Dedifferentiated amniotic fluid mesenchymal stem cell (primary cell): ENCODE results near the gene PADI3.

Source experiments
- DNase-seq: peaks from one replicate; pipeline ENCODE4 v3.0.0-alpha.2; 2016; ENCODE audit errors: extremely low spot score

Gene PADI3

DNA sequence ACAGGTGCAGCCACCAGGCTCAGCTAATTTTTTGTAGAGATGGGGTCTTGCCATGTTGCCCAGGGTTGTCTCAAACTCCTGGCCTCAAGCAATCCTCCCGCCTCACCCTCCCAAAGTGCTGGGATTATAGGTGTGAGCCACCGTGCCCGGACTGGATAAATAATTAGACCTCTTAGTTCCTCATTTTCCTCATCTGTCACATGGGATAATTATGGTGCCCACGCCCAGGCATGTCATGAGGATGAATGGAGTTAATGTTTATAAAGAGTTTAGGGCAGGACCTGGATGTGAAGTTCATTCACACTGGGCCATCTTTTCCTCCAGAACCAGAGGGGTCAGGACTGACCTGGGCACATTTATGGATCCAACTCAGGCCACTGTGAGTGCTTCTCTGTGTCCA is 23.7 kb downstream of the PADI3 start:
- DNase-seq, result no peak

DNA sequence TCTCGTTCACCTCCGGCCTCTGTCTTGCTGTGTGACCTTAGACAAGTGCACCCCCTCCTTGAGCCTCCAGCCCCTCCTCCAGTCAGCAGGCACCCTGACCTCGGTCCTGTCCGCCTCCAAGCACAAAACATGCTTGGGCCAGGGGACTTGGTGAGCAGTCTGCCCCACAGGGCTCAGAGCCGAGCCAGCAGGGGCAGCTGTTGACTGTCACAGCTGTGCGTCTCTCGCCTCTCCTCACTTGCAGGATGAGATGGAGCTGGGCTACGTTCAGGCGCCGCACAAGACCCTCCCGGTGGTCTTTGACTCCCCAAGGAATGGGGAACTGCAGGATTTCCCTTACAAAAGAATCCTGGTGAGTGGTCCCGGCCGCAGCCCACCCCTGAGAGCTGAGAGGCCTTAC is 24.2 kb downstream of the PADI3 start:
- DNase-seq, result no peak

DNA sequence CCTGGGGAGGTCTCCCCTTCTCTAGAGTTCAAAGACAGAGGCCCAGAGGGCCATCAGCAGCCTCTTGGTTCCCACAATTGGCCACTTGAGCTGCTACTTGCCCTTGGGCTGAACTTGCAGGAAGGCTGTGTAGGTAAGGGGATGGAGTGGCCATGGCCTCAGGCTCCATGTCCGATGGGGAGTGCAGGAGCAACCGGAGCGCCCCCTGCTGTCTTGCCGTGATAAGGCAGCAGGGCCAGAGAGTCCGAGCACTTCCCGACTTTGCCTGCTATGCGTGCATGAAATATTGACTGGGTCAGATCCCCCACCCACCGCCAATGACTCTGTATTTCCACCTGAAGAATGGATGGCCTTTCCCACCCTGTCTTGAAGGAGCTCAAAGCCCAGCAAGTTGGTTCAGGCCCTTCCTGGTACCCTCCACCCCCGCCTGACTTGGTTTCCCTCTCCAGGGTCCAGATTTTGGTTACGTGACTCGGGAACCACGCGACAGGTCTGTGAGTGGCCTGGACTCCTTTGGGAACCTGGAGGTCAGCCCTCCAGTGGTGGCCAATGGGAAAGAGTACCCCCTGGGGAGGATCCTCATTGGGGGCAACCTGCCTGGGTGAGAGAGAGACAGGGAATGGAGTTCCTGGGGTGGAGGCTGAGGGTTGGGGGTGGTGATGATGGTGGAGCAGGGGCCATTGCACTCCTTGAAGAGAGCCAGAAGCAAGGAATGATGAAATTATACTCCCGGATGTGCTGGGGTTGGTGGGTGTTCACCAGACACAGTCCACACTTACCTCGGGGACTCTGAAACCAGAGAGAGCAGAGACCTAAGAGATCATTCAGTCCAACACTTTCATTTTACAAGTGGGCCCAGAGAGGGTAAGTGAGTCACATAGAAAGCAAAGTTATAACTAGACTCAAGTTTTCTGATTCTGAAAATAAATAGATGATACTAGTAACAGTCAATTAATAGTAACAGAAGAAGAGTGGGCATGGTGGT is 25.6 kb downstream of the PADI3 start:
- DNase-seq, result no peak

DNA sequence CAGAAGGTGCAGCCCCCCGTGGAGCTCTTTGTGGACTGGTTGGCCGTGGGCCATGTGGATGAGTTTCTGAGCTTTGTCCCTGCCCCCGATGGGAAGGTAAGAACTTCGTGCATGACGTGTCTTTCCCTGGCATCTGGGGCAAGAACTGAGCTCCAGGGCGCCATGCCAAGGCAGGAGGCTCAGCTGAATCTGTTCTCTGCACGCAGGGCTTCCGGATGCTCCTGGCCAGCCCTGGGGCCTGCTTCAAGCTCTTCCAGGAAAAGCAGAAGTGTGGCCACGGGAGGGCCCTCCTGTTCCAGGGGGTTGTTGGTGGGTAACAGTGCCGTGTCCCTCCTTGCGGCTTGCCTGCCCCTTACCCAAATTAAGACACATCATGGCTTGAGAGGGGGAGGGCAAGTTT is 27.7 kb downstream of the PADI3 start:
- DNase-seq, result no peak

DNA sequence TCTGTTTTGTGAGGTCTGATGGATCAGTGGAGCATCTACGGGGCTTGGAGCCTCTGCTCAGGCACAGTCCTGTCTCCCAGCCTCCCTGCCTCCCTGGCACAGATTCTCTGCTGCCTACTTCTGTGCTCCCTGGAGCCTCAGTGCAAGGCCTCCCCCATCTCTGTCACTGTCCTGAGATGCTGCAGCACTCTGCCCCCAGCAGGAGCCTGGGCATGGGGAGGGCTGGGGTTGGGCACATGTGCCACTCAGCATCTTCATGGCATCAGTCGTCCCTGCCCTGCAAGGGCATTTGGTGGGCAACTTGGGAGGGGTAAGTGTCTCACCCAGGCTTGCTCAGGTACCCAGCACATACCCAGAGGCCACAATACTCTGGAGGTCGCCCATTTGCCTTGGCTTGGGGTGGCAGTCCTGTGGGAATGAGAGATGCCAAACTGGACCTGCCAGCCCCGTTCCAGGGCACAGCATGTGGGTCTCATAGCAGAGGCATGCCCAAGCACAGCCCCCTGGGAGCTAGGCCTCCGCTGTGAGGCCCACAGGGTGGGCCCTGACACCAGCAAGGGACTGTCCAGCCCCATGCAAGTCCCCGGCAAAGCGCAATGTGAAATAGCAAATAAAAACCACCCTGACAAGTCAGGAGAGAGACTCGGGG is 28.7 kb downstream of the PADI3 start:
- no peak for DNase-seq

DNA sequence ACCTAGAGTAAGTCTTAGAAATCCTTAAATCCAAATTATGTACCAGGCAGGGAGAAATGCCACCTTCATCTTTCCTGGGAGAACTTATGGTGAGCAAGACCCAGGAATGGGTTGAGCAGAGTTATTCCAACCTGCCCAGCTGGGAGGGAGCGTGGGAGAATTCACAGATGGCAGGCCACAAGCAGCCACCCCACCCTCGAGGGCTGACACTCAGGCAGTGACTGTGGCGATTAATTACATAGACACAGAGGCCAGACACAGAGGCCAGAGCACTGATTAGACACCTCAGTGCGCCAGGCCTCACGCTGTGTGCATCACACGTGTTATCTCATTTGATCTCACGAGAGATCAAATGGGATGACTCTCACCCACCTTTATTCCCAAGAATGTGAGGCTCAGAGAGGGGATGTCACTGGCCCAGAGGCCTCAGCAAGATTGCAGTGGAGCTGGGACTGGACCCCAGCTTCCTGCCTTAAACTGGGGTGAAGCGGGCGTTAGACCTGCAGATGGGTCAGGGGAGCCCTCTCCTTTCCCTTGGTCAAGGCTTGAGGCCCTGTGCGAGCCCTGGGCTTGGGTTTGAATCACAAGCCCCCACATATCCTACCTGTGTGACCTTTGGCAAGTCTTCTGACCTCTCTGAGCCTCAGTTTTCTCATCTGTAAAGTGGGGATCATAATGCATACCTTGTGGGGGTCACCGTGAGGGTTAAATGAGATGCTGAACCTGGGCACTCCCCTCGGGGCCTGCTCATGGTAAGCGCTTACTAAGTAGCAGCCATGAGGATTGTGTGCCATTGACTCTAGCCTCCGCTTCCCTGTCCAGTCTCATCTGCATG is 30.3 kb downstream of the PADI3 start:
- no peak for DNase-seq

DNA sequence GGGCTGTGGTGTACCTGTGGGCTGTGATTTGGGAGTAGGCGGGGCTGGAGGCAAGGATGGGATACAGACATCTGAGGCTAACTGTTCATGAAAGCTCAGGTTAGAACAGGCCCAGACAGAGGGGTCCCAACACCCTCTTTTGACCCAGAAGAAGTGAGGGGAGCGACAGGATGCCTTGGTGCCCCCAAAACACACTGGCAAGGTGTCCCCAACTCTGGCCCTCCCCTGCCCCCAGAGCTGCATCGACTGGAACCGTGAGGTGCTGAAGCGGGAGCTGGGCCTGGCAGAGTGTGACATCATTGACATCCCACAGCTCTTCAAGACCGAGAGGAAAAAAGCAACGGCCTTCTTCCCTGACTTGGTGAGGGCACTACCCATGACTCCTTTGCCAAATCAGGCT is 31.5 kb downstream of the PADI3 start:
- DNase-seq, result no peak

DNA sequence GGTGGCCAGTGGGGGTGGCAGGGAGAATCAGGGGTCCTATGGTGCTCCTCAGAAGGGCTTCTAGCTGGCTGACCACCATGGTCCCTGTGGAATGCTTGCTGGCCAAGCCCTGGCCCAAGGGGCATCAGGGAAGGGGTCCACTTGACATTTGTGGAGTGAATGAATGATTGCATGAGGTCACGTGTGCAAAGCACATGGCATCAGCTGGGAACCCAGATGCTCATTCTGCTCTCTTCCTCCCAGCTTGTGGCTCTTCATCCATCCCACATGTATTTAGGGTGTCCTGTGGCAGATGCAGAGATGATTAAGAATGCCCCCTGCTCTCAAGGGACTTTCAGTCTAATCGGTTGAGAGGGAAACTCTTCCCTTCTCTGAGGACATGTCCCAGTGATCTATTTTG is 32.0 kb downstream of the PADI3 start:
- no peak for DNase-seq

DNA sequence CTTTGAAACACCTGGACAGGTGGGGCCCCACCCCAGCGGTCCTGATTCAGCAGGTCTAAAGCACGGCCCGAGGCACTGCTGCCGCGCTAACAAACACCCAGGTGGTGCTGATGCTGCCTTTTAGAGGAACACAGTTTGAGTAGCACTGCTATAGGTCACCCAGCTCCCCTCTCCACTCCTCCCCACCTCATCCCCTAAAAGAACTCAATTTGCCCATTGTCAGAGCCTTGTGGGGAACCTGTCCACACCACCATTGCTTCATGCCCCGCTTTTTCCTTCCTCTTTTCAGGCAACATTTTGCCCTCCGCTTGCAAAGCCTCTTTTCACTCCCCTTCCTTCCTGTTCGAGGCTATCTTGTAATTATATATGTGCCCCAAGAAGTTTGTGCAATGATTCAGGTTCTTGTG is 32.9 kb downstream of the PADI3 start:
- DNase-seq, result no peak

DNA sequence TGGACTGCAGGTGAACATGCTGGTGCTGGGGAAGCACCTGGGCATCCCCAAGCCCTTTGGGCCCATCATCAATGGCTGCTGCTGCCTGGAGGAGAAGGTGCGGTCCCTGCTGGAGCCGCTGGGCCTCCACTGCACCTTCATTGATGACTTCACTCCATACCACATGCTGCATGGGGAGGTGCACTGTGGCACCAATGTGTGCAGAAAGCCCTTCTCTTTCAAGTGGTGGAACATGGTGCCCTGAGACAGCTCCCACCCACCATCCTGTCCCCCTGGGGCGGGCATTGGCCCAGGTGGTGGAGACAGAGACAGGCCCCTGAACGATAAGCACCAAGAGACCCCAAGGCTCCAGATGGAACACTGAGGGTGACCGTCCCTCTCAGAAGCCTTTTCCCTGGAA is 33.9 kb downstream of the PADI3 start:
- no peak for DNase-seq

DNA sequence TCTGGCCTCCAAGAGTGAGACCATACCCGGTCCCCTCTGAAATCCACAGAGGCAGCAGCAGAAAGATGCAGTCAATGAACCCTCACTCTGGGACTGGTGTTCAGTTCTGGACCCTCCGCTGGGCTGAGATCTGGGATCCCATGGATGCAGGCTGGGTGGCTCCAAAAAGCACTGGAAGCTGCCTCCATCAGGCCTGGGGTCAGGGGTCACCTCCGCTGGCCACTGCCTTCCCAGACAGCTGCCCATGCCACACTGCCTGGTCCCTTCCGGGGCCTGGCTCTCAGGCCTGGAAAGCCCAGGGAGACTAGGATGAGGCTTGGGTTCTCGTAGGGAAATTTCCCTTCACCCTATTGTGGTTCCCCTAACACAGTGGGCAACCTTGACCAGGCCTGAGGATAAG is 37.7 kb downstream of the PADI3 start:
- DNase-seq, result no peak

DNA sequence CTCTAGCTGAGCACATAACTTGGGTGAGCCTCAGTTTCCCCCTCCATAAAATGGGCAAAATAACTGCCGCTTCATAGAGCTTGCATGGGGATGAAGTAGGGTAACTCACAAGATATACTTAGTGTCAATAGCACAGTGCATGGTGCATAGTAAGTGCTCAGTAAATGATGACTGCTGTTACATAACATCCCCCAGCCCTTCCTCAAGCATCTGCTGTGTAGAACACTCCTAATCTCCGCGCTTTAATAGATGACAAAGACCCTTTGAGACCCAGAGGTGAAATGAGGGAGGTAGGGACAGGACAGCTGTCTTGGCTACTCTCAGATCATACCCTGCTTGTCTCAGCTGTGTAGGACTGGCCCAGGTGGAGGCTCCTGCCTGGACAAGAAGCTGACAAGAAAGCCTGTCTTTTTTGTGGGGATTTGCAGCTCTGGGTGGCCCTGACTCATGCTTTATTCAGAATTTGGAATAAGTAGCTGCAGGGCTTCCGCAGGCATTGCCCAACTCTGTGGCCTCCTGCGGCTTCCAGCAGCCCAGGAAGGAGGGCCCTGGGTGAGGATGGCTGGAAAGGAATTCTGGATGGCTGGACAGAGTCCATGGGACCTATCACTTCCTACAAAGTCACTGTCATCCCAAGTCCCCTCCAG is 38.4 kb downstream of the PADI3 start:
- DNase-seq, result peak; percentile 39

DNA sequence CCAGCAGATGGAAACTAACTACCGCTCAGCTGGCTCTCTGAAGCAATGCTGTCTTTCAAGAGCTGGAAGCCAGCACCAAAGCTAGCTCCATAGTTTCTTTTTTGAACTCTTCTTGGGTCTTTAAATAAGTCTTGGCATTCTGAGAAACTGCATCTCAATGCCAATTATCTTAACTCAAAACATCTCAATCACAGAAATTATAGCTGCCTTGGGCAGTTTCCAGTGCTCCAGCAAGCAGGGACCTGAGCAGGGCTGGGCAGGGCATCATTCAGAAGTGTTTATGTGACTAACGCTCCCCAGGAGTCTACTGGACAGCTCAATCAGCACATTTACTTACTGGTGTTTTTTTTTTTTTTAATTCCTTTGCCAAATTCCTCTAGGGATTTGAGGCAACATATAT is 40.8 kb downstream of the PADI3 start:
- DNase-seq, result no peak

DNA sequence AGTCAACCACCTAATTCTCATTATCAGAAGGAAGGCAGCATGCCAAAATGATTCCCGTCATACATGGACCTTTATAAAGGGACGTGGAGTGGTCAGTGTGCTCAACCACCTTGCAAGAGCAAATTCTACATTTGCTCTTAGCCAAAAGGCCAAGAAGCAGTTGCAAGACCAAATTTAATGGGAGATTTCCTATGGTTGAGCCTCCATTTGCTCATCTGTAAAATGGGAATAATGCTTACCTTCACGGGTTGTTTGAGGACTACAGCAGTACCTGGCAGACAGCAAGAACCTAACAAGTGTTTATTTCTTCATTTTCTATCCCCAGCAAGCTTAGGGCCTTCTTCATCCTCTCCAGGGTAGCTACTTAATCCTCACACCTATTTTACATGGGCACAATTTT is 41.7 kb downstream of the PADI3 start:
- DNase-seq, result no peak

DNA sequence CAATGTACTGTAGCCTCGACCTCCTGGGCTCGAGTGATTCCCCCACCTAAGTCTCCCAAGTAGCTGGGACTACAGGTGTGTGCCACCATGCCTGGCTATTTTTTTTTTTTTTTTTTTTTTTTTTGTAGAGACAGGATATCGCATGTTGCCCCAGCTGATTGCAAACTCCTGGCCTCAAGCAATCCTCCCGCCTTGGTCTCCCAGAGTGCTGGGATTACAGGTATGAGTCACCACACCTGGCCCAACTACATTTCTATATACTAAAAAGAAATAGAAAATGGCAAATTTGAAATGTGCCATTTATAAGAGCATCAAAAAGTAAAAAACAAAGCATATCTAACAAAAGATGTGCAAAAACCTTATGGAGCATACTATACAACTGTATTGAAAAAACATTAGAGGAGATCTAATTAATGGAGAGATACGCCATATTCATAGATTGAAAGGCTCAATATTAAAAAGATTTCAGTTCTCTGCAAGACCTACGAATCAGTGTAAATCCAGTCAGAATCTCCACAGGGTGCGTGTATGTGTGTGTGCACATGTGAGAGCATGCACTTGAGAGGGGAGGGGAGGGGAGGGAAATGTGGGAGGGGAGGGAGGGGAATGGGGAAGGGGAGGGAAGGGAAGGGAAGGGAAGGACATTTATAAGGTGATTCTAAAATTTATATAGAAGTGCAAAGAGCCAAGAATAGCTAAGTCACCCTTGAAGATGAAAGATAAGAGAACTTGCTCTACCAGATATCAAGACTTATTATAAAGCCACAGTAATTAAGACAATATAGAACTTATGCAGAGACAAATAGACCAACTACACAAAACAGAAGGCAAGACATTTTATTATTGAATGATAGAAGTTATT is 43.6 kb downstream of the PADI3 start:
- DNase-seq, result no peak

DNA sequence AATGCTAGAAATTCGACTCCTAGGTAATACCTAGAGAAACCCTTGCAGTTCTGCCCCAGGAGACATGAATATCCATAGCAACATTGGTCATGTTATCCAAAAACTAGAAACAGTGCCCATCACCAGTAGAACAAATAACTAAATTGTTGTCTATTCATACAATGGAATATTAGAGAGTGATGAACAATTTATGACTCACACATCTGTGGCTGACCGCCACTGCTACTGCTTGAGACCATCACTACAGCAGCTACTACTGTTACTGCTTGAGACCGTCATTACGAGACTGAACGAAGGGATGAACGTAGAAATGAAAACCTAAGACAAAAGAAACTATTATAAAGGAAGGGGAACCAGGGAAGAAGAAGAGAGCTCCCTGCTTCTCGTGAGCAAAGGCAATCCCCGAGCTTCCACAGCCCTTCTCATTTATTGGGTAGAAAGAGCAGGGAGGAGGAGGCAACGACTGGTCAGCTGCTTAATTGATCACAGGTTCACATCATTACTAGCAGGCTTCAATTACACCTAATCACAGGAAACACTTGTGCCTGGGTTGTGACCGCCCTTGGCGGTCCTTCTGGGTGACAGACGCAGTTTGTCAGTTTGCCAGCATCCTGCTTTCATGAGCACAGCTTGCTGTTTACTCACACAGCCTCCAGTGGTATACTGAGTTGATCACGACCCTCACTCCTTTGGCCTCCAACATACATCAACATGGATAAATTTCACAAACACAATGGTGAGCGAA is 45.0 kb downstream of the PADI3 start:
- no peak for DNase-seq

DNA sequence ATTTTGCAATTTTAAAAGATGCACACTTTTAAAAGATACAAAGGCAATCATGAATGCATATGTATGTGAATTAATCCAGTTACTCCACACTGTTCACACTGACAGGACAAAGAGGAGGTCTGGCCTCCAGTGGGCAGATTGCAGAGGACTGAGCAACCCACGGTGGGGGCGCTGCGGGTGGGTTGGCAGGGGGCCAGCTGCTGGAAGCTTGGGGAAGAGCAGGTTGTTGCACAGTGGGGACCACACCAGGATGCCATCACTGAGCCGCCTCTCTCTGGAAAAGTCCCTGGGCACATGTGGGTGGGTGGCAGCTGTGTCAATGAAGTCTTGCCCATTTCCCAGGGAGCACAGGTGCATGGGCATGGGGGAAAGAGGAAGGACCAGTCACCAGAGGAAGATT is 46.4 kb downstream of the PADI3 start:
- DNase-seq, result no peak

DNA sequence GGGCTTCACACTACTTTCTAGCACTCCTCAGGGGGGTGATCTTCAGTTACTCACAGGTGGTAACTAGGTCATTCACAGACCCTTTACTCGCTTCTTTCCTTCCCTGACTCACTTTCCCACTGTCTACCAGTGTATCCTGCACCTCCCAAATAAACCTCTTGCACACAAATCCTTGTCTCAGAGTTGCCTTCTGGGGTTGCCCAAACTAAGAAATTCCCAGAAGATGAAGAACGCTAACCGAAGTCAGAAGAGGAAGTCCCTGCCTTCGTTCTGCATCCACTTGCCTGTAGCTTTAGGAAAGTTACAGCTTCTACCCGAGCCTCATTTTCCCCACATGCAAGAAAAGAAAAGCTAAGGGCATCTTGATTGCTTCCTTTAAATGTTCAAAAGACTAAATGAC is 47.2 kb downstream of the PADI3 start:
- no peak for DNase-seq

DNA sequence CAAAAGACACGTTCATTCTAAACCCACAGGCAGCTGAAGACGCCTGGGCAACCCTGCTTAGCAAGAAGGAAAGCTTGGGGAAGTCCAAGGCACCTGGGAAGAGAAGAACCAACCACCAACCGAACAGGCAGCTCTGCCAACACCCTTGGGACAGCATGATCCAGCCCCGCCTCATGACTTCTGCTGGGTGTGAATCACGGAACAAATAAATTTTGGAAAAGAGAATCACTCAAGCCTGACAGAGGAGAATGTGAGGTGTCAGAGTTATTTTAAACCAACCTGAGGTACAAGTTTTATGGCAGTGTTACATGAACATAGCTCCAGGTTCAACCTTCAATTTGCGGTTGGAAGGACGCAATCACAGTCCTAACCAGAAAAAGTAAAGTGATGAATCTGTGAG is 49.1 kb downstream of the PADI3 start:
- DNase-seq, result no peak

DNA sequence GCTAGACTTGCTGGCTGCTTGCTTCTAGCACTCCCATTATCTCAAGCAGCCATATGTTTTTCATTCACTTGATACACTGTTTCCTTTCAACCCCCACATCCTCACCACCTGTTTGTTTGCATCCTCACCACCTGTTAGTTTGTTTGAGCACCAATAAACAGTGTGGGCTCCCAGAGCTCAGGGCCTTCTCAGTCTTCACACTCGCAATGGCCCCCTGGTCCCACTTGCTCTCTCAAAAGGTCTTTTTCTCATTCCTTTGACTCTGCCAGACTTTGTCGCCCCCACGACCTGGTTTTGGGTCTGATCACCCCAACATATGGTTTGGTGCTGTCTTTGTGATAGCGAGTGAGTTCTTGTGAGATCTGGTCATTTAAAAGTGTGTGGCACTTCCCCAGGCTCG is 52.9 kb downstream of the PADI3 start:
- no peak for DNase-seq
